Liver (tissue), 9 donors: Measurements from ENCODE around the gene FLNC. TPM values are rescaled to one million over a fixed set of nuclear protein-coding genes. Genes with fewer than 3 reads are reported as not detected.

Experiments
- DNase-seq: peaks from one replicate; pipeline ENCODE4 v3.0.0-alpha.2; 2017; ENCODE audit warnings: low spot score
- H3K27ac ChIP-seq, 2 donors: one replicate each; pipeline ENCODE4 v1.7.0; 2013; ENCODE audit warnings: inconsistent platforms in 2 of 2, low read length in 2 of 2, control low read depth in 1 of 2, low read depth in 1 of 2, mild to moderate bottlenecking in 1 of 2
- H3K27me3 ChIP-seq, 4 donors: one replicate each; pipeline versions ENCODE4 v1.6.1 to v1.7.0; 2013; ENCODE audit warnings: low read length in 3 of 4, inconsistent platforms in 1 of 4, mild to moderate bottlenecking in 1 of 4, moderate library complexity in 1 of 4; ENCODE audit not compliant: control insufficient read depth in 4 of 4, insufficient read depth in 4 of 4
- H3K36me3 ChIP-seq, 4 donors: one replicate each; pipeline versions ENCODE4 v1.6.1 to v1.7.0; 2013; ENCODE audit warnings: low read length in 3 of 4, mild to moderate bottlenecking in 3 of 4, low read depth in 1 of 4, moderate library complexity in 1 of 4; ENCODE audit not compliant: control insufficient read depth in 4 of 4, insufficient read depth in 3 of 4
- H3K4me1 ChIP-seq, 4 donors: one replicate each; pipeline versions ENCODE4 v1.6.1 to v1.7.0; 2013; ENCODE audit warnings: low read length in 3 of 4, mild to moderate bottlenecking in 3 of 4, moderate library complexity in 1 of 4; ENCODE audit not compliant: control insufficient read depth in 4 of 4, insufficient read depth in 4 of 4
- H3K4me3 ChIP-seq, 3 donors: one replicate each; pipeline versions ENCODE4 v1.6.1 to v1.7.0; 2013; ENCODE audit warnings: low read length in 3 of 3, control low read depth in 1 of 3, low read depth in 1 of 3, mild to moderate bottlenecking in 1 of 3
- H3K9ac ChIP-seq, 2 donors: one replicate each; pipeline ENCODE4 v1.7.0; 2013; ENCODE audit warnings: low read length in 2 of 2, mild to moderate bottlenecking in 2 of 2, moderate library complexity in 2 of 2, control low read depth in 1 of 2, low read depth in 1 of 2
- H3K9me3 ChIP-seq, 4 donors: one replicate each; pipeline versions ENCODE4 v1.6.1 to v1.7.0; 2013; ENCODE audit warnings: low read length in 3 of 4; ENCODE audit not compliant: control insufficient read depth in 4 of 4
- EGR1 ChIP-seq, 2 donors: IDR thresholded peaks; 2 replicates each; pipeline ENCODE4 v1.6.1; 2016 to 2018; ENCODE audit warnings: antibody characterized with exemption in 2 of 2, low read depth in 2 of 2
- FOXA1 ChIP-seq: IDR thresholded peaks from 2 replicates; pipeline ENCODE4 v1.6.1; 2016; ENCODE audit warnings: antibody characterized with exemption
- GABPA ChIP-seq, 2 donors: IDR thresholded peaks in 1 of 2; conservative IDR thresholded peaks in 1 of 2; 2 replicates each; pipeline ENCODE4 v1.6.1; 2016; ENCODE audit warnings: antibody characterized with exemption in 2 of 2, mild to moderate bottlenecking in 1 of 2, moderate library complexity in 1 of 2
- HNF4A ChIP-seq, 2 donors: conservative IDR thresholded peaks; 2 replicates each; pipeline ENCODE4 v1.6.1; 2016; ENCODE audit warnings: antibody characterized with exemption in 2 of 2, mild to moderate bottlenecking in 2 of 2
- HNF4G ChIP-seq: IDR thresholded peaks from 2 replicates; pipeline ENCODE4 v1.6.1; 2016; ENCODE audit warnings: antibody characterized with exemption
- JUND ChIP-seq, 2 donors: IDR thresholded peaks; 2 replicates each; pipeline ENCODE4 v1.6.1; 2016; ENCODE audit warnings: antibody characterized with exemption in 2 of 2
- NR2F2 ChIP-seq: IDR thresholded peaks from 2 replicates; pipeline ENCODE4 v1.6.1; 2016; ENCODE audit warnings: antibody characterized with exemption
- RAD21 ChIP-seq, 2 donors: IDR thresholded peaks; 2 replicates each; pipeline ENCODE4 v1.6.1; 2016; ENCODE audit warnings: antibody characterized with exemption in 2 of 2, mild to moderate bottlenecking in 2 of 2
- RXRA ChIP-seq, 2 donors: IDR thresholded peaks; 2 replicates each; pipeline ENCODE4 v1.6.1; 2017 to 2018; ENCODE audit warnings: antibody characterized with exemption in 2 of 2, mild to moderate bottlenecking in 1 of 2
- SP1 ChIP-seq: IDR thresholded peaks from 2 replicates; pipeline ENCODE4 v1.6.1; 2018; ENCODE audit warnings: antibody characterized with exemption, mild to moderate bottlenecking
- YY1 ChIP-seq: IDR thresholded peaks from 2 replicates; pipeline ENCODE4 v1.6.1; 2016; ENCODE audit warnings: antibody characterized with exemption, mild to moderate bottlenecking
- WGBS: extraction: QIAGEN DNeasy Blood & Tissue Kit; methylation state at CpG from one replicate; pipeline ENCODE4 v1.1.7; 2013; 5-methylcytosine and 5-hydroxymethylcytosine counted together
- polyA plus RNA-seq, 2 donors: library from polyadenylated mRNA; stranded (reverse) in 1 of 2; unstranded in 1 of 2; fragments of 200-250 nt in 1 of 2; fragments of >200 nt in 1 of 2; fragmentation: Nextera tagmentation in 1 of 2; extraction: Ambion mirVana in 1 of 2; gene quantifications; one replicate each; pipeline versions ENCODE4 v1.2.1 to v1.2.3, GENCODE V29; 2013 to 2015
- total RNA-seq, 2 donors: library from RNA; depleted of rRNA; stranded (reverse); fragments of >200 nt; gene quantifications; one replicate each; pipeline ENCODE4 v1.2.3, GENCODE V29; 2014
- TF ChIP-seq, protein P1 (sequence below): fragments of 150-350 bp; IDR thresholded peaks from 2 replicates; pipeline ENCODE4 v1.5.1; 2017; ENCODE audit warnings: improper control_type of control experiment, low read depth, low read length; ENCODE audit not compliant: missing input control
- TF ChIP-seq, protein P2 (sequence below): IDR thresholded peaks from 2 replicates; pipeline ENCODE4 v1.6.1; 2016; ENCODE audit warnings: antibody characterized with exemption
- TF ChIP-seq, protein P3 (sequence below): IDR thresholded peaks from 2 replicates; pipeline ENCODE4 v1.6.1; 2016; ENCODE audit warnings: antibody characterized with exemption
- TF ChIP-seq, protein P4 (sequence below): IDR thresholded peaks from 2 replicates; pipeline ENCODE4 v1.6.1; 2016; ENCODE audit warnings: antibody characterized with exemption
- donor health status: healthy.
- donor health status: healthy.
- donor health status: healthy.
- donor health status: healthy.
- donor health status: healthy.

Gene FLNC
- total and polyA plus RNA-seq, 4 donors: 0.03 to 2.3 (median 0.53) TPM

DNA sequence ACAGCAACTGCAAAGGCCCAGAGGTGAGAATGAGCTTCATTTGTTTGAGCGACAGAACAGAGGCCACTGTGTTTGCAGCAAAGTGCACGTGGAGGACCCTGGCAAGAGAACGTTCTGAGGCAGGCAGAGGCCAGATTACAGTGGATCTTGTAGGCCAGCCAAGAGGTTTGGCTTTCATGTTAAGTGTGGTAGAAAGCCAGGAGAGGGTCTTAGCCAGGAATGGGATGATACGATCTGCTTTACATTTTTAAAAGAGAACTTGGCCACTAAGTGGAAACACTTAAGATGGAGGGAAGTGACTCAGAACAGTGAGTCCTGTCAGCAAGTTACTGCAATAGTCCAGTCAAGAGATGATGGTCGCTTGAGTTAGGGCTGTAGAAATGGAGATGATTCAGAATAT lies 33.9 kb upstream of the FLNC start:
- Histone ChIP-seq H3K27ac (no peak overlapping the region), H3K27me3 (no peaks in the 10 kb centered on the region), H3K9ac (no peak overlapping the region), H3K9me3 (no peaks in the 10 kb centered on the region), H3K36me3 (no peaks in the 10 kb centered on the region), H3K4me3 (no peak overlapping the region), H3K4me1 (peaks cover 0 to 6% (median 4%) of the 10 kb centered on the region in 4 donors)
- TF ChIP-seq JUND (IDR thresholded peaks at IDR 0.05): no peak
- TF ChIP-seq HNF4A (conservative IDR thresholded peaks at IDR 0.05): no peak
- TF ChIP-seq NR2F2: no peak
- TF ChIP-seq, protein P1, sequence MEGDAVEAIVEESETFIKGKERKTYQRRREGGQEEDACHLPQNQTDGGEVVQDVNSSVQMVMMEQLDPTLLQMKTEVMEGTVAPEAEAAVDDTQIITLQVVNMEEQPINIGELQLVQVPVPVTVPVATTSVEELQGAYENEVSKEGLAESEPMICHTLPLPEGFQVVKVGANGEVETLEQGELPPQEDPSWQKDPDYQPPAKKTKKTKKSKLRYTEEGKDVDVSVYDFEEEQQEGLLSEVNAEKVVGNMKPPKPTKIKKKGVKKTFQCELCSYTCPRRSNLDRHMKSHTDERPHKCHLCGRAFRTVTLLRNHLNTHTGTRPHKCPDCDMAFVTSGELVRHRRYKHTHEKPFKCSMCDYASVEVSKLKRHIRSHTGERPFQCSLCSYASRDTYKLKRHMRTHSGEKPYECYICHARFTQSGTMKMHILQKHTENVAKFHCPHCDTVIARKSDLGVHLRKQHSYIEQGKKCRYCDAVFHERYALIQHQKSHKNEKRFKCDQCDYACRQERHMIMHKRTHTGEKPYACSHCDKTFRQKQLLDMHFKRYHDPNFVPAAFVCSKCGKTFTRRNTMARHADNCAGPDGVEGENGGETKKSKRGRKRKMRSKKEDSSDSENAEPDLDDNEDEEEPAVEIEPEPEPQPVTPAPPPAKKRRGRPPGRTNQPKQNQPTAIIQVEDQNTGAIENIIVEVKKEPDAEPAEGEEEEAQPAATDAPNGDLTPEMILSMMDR: no peak
- no peak for TF ChIP-seq FOXA1
- TF ChIP-seq, protein P2, sequence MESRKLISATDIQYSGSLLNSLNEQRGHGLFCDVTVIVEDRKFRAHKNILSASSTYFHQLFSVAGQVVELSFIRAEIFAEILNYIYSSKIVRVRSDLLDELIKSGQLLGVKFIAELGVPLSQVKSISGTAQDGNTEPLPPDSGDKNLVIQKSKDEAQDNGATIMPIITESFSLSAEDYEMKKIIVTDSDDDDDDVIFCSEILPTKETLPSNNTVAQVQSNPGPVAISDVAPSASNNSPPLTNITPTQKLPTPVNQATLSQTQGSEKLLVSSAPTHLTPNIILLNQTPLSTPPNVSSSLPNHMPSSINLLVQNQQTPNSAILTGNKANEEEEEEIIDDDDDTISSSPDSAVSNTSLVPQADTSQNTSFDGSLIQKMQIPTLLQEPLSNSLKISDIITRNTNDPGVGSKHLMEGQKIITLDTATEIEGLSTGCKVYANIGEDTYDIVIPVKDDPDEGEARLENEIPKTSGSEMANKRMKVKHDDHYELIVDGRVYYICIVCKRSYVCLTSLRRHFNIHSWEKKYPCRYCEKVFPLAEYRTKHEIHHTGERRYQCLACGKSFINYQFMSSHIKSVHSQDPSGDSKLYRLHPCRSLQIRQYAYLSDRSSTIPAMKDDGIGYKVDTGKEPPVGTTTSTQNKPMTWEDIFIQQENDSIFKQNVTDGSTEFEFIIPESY: no peak
- no peak for TF ChIP-seq EGR1 (IDR thresholded peaks at IDR 0.05; ENCODE audit: low read depth in 2 of 2)
- TF ChIP-seq, protein P3, sequence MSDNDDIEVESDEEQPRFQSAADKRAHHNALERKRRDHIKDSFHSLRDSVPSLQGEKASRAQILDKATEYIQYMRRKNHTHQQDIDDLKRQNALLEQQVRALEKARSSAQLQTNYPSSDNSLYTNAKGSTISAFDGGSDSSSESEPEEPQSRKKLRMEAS: no peak
- no peak for DNase-seq
- WGBS: 87% methylated on average over 5 of the region's 5 CpGs

DNA sequence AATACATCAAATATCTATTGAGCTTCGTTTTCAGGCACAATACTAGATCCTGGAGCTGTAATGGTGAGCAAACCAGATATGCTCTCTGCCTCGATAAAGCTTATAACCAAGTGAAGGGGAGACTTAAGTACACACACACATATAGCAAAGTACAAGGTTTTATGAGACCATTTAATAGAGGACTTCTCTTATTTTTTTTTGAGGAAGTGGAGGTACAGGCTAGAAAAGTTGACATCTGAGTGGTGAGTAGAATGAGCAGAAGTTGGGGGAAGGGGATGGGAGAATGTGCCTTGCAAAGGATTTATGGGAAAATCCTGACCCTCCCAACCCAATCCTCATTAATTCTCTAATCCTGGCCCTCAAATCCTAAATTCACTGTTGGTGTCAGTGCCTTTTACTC lies 30.8 kb upstream of the FLNC start:
- Histone ChIP-seq H3K9me3 (no peaks in the 10 kb centered on the region), H3K27ac (no peak overlapping the region), H3K27me3 (no peaks in the 10 kb centered on the region), H3K36me3 (no peaks in the 10 kb centered on the region), H3K4me1 (no peaks in the 10 kb centered on the region), H3K4me3 (no peak overlapping the region), H3K9ac (no peak overlapping the region)
- TF ChIP-seq, protein P2: no peak
- no peak for TF ChIP-seq EGR1 (IDR thresholded peaks at IDR 0.05; ENCODE audit: low read depth in 2 of 2)
- TF ChIP-seq, protein P1: no peak
- 77% methylated on average over 2 of the region's 2 CpGs for WGBS
- DNase-seq: no peak

DNA sequence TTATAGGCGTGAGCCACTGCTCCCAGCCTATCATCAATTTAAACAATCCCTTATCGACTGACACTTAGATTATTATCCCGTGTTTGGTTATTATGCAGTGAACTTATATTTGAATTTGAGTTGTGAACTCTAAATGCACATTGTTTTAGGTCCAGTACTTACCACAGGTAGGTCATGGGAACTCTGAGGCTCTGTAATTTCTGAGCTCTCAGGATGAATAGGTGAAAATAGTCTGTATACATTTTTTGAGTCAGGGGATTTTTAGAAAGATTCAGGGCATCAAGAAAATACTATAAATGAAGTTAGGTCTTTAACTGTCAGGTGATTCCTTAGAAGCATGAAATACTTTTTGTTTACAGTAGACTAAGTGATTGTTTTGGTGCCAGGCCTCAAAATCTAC lies 29.6 kb upstream of the FLNC start:
- Histone ChIP-seq H3K9ac (no peak overlapping the region), H3K27me3 (no peaks in the 10 kb centered on the region), H3K27ac (no peak overlapping the region), H3K4me1 (no peaks in the 10 kb centered on the region), H3K36me3 (no peaks in the 10 kb centered on the region), H3K4me3 (no peak overlapping the region), H3K9me3 (no peaks in the 10 kb centered on the region)
- TF ChIP-seq, protein P3: no peak
- TF ChIP-seq EGR1 (IDR thresholded peaks at IDR 0.05; ENCODE audit: low read depth in 2 of 2): no peak
- TF ChIP-seq SP1: no peak
- TF ChIP-seq, protein P4, sequence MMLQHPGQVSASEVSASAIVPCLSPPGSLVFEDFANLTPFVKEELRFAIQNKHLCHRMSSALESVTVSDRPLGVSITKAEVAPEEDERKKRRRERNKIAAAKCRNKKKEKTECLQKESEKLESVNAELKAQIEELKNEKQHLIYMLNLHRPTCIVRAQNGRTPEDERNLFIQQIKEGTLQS: no peak
- no peak for TF ChIP-seq GABPA (IDR thresholded peaks at IDR 0.05 in 1 of 2, conservative IDR thresholded peaks at IDR 0.05 in 1 of 2)
- no peak for TF ChIP-seq YY1
- TF ChIP-seq RAD21 (IDR thresholded peaks at IDR 0.05): no peak
- TF ChIP-seq HNF4A (conservative IDR thresholded peaks at IDR 0.05): no peak
- TF ChIP-seq RXRA (IDR thresholded peaks at IDR 0.05): no peak
- TF ChIP-seq, protein P1: no peak
- no peak for TF ChIP-seq HNF4G
- WGBS: 95% methylated on average over 3 of the region's 3 CpGs
- DNase-seq: no peak
